HepG2 (cell line): Measurements from ENCODE around the gene SHISA9. TPM values are rescaled to one million over a fixed set of nuclear protein-coding genes. Genes with fewer than 3 reads are reported as not detected.

Experiments used
- ATAC-seq: fragments of 200-7000 bp; cut with Tn5 transposase; 3 replicates; pipeline ENCODE4 v1.9.1; 2020; ENCODE audit warnings: mild to moderate bottlenecking, moderate library complexity
- BruUV-seq: library from RNA; stranded (reverse); fragments of 400-500 nt; replicated peaks from 2 replicates; lab custom pipeline; 2021; lab: Mats Ljungman, UMichigan
- CTCF ChIA-PET: fragments of 300-600 bp; formaldehyde crosslinking; extraction: SDS; loops from one replicate; lab custom pipeline; 2021; ENCODE audit warnings: low total read pairs, inconsistent platforms, low intra/inter-chr PET ratio; lab: Yijun Ruan, JAX
- POLR2A ChIA-PET: fragments of 350-600 bp; sonication (Branson Sonifier 250); formaldehyde crosslinking; loops from one replicate; lab custom pipeline; 2020; ENCODE audit warnings: antibody characterized with exemption, inconsistent platforms; lab: Yijun Ruan, JAX
- DNase-seq: peaks from one replicate; pipeline ENCODE4 v3.0.0-alpha.2; 2015; ENCODE audit warnings: low spot score
- FAIRE-seq: peaks from 3 replicates; lab custom pipeline; 2011; peaks lifted over from hg19 to GRCh38; lab: Jason Lieb, UNC
- H2AFZ ChIP-seq: one replicate; pipeline ENCODE4 v1.6.1; 2011; ENCODE audit warnings: low read length, inconsistent platforms
- H3K27ac ChIP-seq: fragments of 300-600 bp; 3 replicates; pipeline ENCODE4 v1.8.0; 2011; ENCODE audit warnings: mixed run types, mild to moderate bottlenecking, mixed read lengths, low read length, inconsistent platforms; ENCODE audit not compliant: insufficient read depth; ENCODE audit errors: extremely low read length
- H3K27me3 ChIP-seq, 2 experiments: fragments of 200-600 bp in 1 of 2; 2 replicates in 1 of 2; 3 replicates in 1 of 2; pipeline versions ENCODE4 v1.6.0 to v1.8.0; 2011; ENCODE audit warnings: low read length in 2 of 2, mild to moderate bottlenecking in 2 of 2, moderate library complexity in 2 of 2, inconsistent platforms in 1 of 2; ENCODE audit not compliant: insufficient read depth in 2 of 2, control insufficient read depth in 1 of 2
- H3K36me3 ChIP-seq, 2 experiments: fragments of 200-600 bp in 1 of 2; replicated peaks in 1 of 2; 2 replicates in 1 of 2; 3 replicates in 1 of 2; pipeline versions ENCODE4 v1.5.1 to v1.8.0; 2011; ENCODE audit warnings: low read length in 2 of 2, inconsistent platforms in 1 of 2; ENCODE audit not compliant: insufficient read depth in 2 of 2, control insufficient read depth in 1 of 2
- H3K4me1 ChIP-seq: 2 replicates; pipeline ENCODE4 v1.5.1; 2012; ENCODE audit warnings: low read length, inconsistent platforms; ENCODE audit not compliant: insufficient read depth
- H3K4me2 ChIP-seq: 2 replicates; pipeline ENCODE4 v1.6.0; 2011; ENCODE audit warnings: low read depth, low read length, inconsistent platforms
- H3K4me3 ChIP-seq, 3 experiments: fragments of 200-600 bp in 1 of 3; sonication (generic), shearing (Covaris generic) in 1 of 3; replicated peaks in 1 of 3; 2 replicates each; pipeline ENCODE4 v1.5.1; 2011 to 2016; ENCODE audit warnings: low read length in 3 of 3, inconsistent platforms in 2 of 3, low read depth in 2 of 3, mild to moderate bottlenecking in 2 of 3, control low read depth in 1 of 3, mixed read lengths in 1 of 3; ENCODE audit not compliant: insufficient read depth in 1 of 3
- H3K79me2 ChIP-seq: one replicate; pipeline ENCODE4 v1.6.1; 2011; ENCODE audit warnings: low read length, inconsistent platforms; ENCODE audit not compliant: insufficient read depth
- H3K9ac ChIP-seq: 2 replicates; pipeline ENCODE4 v1.6.0; 2011; ENCODE audit warnings: mild to moderate bottlenecking, low read depth, low read length, inconsistent platforms; ENCODE audit not compliant: insufficient read depth
- H3K9me3 ChIP-seq: 2 replicates; pipeline ENCODE4 v1.5.1; 2012; ENCODE audit warnings: mild to moderate bottlenecking, low read length
- H4K20me1 ChIP-seq: 2 replicates; pipeline ENCODE4 v1.6.0; 2011; ENCODE audit warnings: inconsistent platforms, mild to moderate bottlenecking, low read length, moderate library complexity; ENCODE audit not compliant: insufficient read depth
- ATM ChIP-seq: fragments of 450-650 bp; IDR thresholded peaks from 2 replicates; pipeline ENCODE4 v1.7.1; 2017; ENCODE audit warnings: mild to moderate bottlenecking, borderline replicate concordance
- FOXA1 ChIP-seq, 2 experiments: fragments of 450-650 bp in 1 of 2; sonication (generic) in 1 of 2; formaldehyde crosslinking in 1 of 2; IDR thresholded peaks; 2 replicates each; pipeline versions ENCODE4 v1.4.0 to v1.6.1; 2016 to 2020; ENCODE audit warnings: missing genetic modification reagents in 1 of 2
- FOXO4 ChIP-seq: sonication (generic); formaldehyde crosslinking; conservative IDR thresholded peaks from 2 replicates; pipeline ENCODE4 v1.8.1; 2023; ENCODE audit warnings: missing genetic modification reagents
- IKZF1 ChIP-seq: fragments of 450-650 bp; IDR thresholded peaks from 2 replicates; pipeline ENCODE4 v1.7.1; 2016
- MTERF4 ChIP-seq: sonication (generic); formaldehyde crosslinking; IDR thresholded peaks from 2 replicates; pipeline ENCODE4 v1.8.0; 2023; ENCODE audit warnings: mild to moderate bottlenecking, missing genetic modification reagents
- PCBP1 ChIP-seq: fragments of 200-400 bp; formaldehyde crosslinking; IDR thresholded peaks from 2 replicates; pipeline ENCODE4 v1.6.1; 2017; ENCODE audit warnings: mild to moderate bottlenecking, low read depth, low read length, borderline replicate concordance
- SP5 ChIP-seq: IDR thresholded peaks from 2 replicates; pipeline ENCODE4 v1.6.1; 2016; ENCODE audit warnings: low read depth, borderline replicate concordance
- ZBTB26 ChIP-seq: IDR thresholded peaks from 2 replicates; pipeline ENCODE4 v1.6.1; 2016; ENCODE audit warnings: missing compliant biosample characterization, missing genetic modification reagents, borderline replicate concordance
- ZFAT ChIP-seq: sonication (generic); formaldehyde crosslinking; conservative IDR thresholded peaks from 2 replicates; pipeline ENCODE4 v1.8.1; 2023; ENCODE audit warnings: missing genetic modification reagents, inconsistent platforms
- ZNF225 ChIP-seq: sonication (generic); formaldehyde crosslinking; IDR thresholded peaks from 2 replicates; pipeline ENCODE4 v1.4.0; 2020; ENCODE audit warnings: mild to moderate bottlenecking, missing genetic modification reagents
- ZNF253 ChIP-seq: sonication (generic); formaldehyde crosslinking; IDR thresholded peaks from 2 replicates; pipeline ENCODE4 v1.8.0; 2022; ENCODE audit warnings: mild to moderate bottlenecking, missing genetic modification reagents, borderline replicate concordance
- ZNF512 ChIP-seq: sonication (generic); formaldehyde crosslinking; IDR thresholded peaks from 2 replicates; pipeline ENCODE4 v1.4.0; 2020; ENCODE audit warnings: mild to moderate bottlenecking, missing genetic modification reagents
- ZNF878 ChIP-seq: sonication (generic); formaldehyde crosslinking; IDR thresholded peaks from 2 replicates; pipeline ENCODE4 v1.8.1; 2023; ENCODE audit warnings: mild to moderate bottlenecking, missing genetic modification reagents, moderate library complexity
- ZXDC ChIP-seq: sonication (generic); formaldehyde crosslinking; IDR thresholded peaks from 2 replicates; pipeline ENCODE4 v1.5.0; 2020; ENCODE audit warnings: mild to moderate bottlenecking, missing genetic modification reagents
- WGBS: methylation state at CpG from one replicate; pipeline ENCODE4 v1.1.6; 2017; ENCODE audit warnings: low lambda C conversion rate; 5-methylcytosine and 5-hydroxymethylcytosine counted together
- in situ Hi-C: cut with HindIII; loops from 2 replicates; pipeline ENCODE4 v1.10.0; 2017; ENCODE audit warnings: low pct_unique_long_range_greater_than_20kb; ENCODE audit not compliant: extremely low pct_ligation_motif_present
- intact Hi-C: fragments of 100-400 bp; cut with micrococcal nuclease; formaldehyde crosslinking; loops from one replicate; pipeline ENCODE4 v1.10.0; 2022; ENCODE audit not compliant: unreplicated experiment
- polyA plus RNA-seq, 8 experiments: library from polyadenylated mRNA; depleted of rRNA in 3 of 8; stranded (reverse) in 7 of 8; unstranded in 1 of 8; fragments of >200 nt; fragmentation: Illumina TruSeq in 4 of 8; extraction: Trizol in 4 of 8; gene quantifications; 2 replicates each; pipeline versions ENCODE4 v1.2.1 to v1.2.3, GENCODE V29; 2011 to 2016; ENCODE audit warnings: low read depth in 4 of 8, missing spikeins in 1 of 8, mixed read lengths in 1 of 8; ENCODE audit not compliant: insufficient read depth in 1 of 8
- total RNA-seq, 5 experiments: library from RNA; depleted of rRNA; stranded (reverse); fragments of >200 nt; fragmentation: Illumina TruSeq; extraction: Trizol; gene quantifications; 2 replicates each; pipeline ENCODE4 v1.2.3, GENCODE V29; 2016; ENCODE audit warnings: low read depth in 1 of 5

Gene SHISA9
- total and polyA plus RNA-seq, 2 of the 13 experiments (the other 11 are each of a cell fraction or from before 2014, with no cell fraction given) = 0.01 TPM; not detected in 1

- 0 out of 2 replicates have a peak, but pooled peaks have one; percentile 45 for TF ChIP-seq IKZF1
- no peak for TF ChIP-seq ZFAT
- peak; percentile 63; the same call in 1 of the 2 replicates for TF ChIP-seq ZNF512
- no peak for TF ChIP-seq SP5 (CRISPR knock-in tag)
- TF ChIP-seq ZNF253 (CRISPR knock-in tag) = no peak
- TF ChIP-seq ZNF225 (CRISPR knock-in tag) = no peak
- TF ChIP-seq PCBP1 = peak; percentile 25; the same call in 1 of the 2 replicates
- TF ChIP-seq ATM = peak; percentile 70; the same call in 1 of the 2 replicates
These were observed 363.6 kb downstream of the SHISA9 start (continued) for GRCh38 chr16:13264749-13265552.

GRCh38 chr16:13269359-13269758, 368.0 kb downstream of the SHISA9 start:
- peak overlapping the region; percentile 1; the same call in 1 of the 2 replicates for H3K9ac ChIP-seq
- no peaks in the 10 kb centered on the region for H3K27me3 ChIP-seq
- whole genome bisulfite sequencing = 32% methylated on average over 1 of the region's 1 CpG
- peak overlapping the region; percentile 69 for H3K27ac ChIP-seq
- no peaks in the 10 kb centered on the region for H3K36me3 ChIP-seq
- CTCF ChIA-PET = no interaction called here
- ATAC-seq (peak; percentile 67), FAIRE-seq (no peak), DNase-seq (no peak)
- intact Hi-C loops (no loop called here), in situ Hi-C loops (no loop called here)
- peak overlapping the region in 2 of 3 experiments; percentile 2 to 6; a peak in 2 of 6 replicates for H3K4me3 ChIP-seq
- H4K20me1 ChIP-seq = no peaks in the 10 kb centered on the region
- no peaks in the 10 kb centered on the region for H3K79me2 ChIP-seq
- H2AFZ ChIP-seq = no peak overlapping the region
- peak overlapping the region; percentile 47 for H3K4me2 ChIP-seq
- BruUV-seq = no TSS peak
- H3K9me3 ChIP-seq = no peaks in the 10 kb centered on the region
- peaks cover 36% of the 10 kb centered on the region for H3K4me1 ChIP-seq
- POLR2A ChIA-PET = no interaction called here
- TF ChIP-seq FOXO4 (CRISPR knock-in tag) = no peak
- no peak for TF ChIP-seq MTERF4 (CRISPR knock-in tag)
- 0 out of 2 replicates have a peak, but pooled peaks have one; percentile 48 for TF ChIP-seq ZNF878 (CRISPR knock-in tag)
- no peak for TF ChIP-seq ZBTB26 (CRISPR knock-in tag)
- no peak for TF ChIP-seq ZXDC (CRISPR knock-in tag)
- TF ChIP-seq FOXA1 (IDR thresholded peaks at IDR 0.05) = no peak
- TF ChIP-seq FOXA1 (CRISPR knock-in tag; IDR thresholded peaks at IDR 0.05) = no peak
